BE2C (cell line): ENCODE data around the gene TRIM31.

Experiments
- DNase-seq: peaks from one replicate; pipeline ENCODE4 v3.0.0-alpha.2; 2020
- H3K27me3 ChIP-seq: fragments of 250-450 bp; sonication (Bioruptor Pico); 2 replicates; pipeline ENCODE4 v1.5.1; 2020; ENCODE audit warnings: mild to moderate bottlenecking
- H3K36me3 ChIP-seq: fragments of 250-450 bp; sonication (Bioruptor Pico); 2 replicates; pipeline ENCODE4 v1.5.1; 2020; ENCODE audit warnings: mild to moderate bottlenecking
- H3K4me1 ChIP-seq: fragments of 250-450 bp; sonication (Bioruptor Pico); 2 replicates; pipeline ENCODE4 v1.5.1; 2020
- H3K4me3 ChIP-seq: 2 replicates; pipeline ENCODE4 v1.5.1; 2011; ENCODE audit warnings: low read depth, low read length
- H3K9me3 ChIP-seq: fragments of 250-450 bp; sonication (Bioruptor Pico); 2 replicates; pipeline ENCODE4 v1.5.1; 2020
- CTCF ChIP-seq: IDR thresholded peaks from 2 replicates; pipeline ENCODE4 v1.5.1; 2012; ENCODE audit warnings: mild to moderate bottlenecking, low read depth, low read length

TRIM31 gene

GRCh38 chr6:30053682-30054081 is 59.2 kb downstream of the TRIM31 start:
- no peaks in the 10 kb centered on the region for H3K4me1 ChIP-seq
- DNase-seq = no peak
- H3K27me3 ChIP-seq = no peaks in the 10 kb centered on the region
- no peaks in the 10 kb centered on the region for H3K36me3 ChIP-seq
- H3K9me3 ChIP-seq = no peaks in the 10 kb centered on the region
- H3K4me3 ChIP-seq = no peak overlapping the region
- no peak for TF ChIP-seq CTCF
